WTC11 (cell line): ENCODE data around the gene RAMP1. TPM values are rescaled to one million over a fixed set of nuclear protein-coding genes. Genes with fewer than 3 reads are reported as not detected.

Experiments used
- ATAC-seq: fragments of 200-7000 bp; cut with Tn5 transposase; 2 replicates; pipeline ENCODE4 v1.10.0; 2021; ENCODE audit warnings: mild to moderate bottlenecking, moderate library complexity
- CTCF ChIA-PET: fragments of 300-600 bp; sonication (Branson Sonifier 250); formaldehyde crosslinking; loops from one replicate; lab custom pipeline; 2021; ENCODE audit warnings: antibody characterized with exemption; lab: Charles Lee
- POLR2A ChIA-PET: fragments of 350-600 bp; sonication (Branson Sonifier 250); formaldehyde crosslinking; loops from one replicate; lab custom pipeline; 2021; ENCODE audit warnings: antibody characterized with exemption; lab: Charles Lee
- DNase-seq: peaks from one replicate; pipeline ENCODE4 v3.0.0; 2021; ENCODE audit warnings: low spot score
- H3K27ac Mint-ChIP-seq: 2 replicates; pipeline ENCODE4 v1.8.0; 2021; ENCODE audit warnings: mixed read lengths
- H3K27me3 Mint-ChIP-seq: 2 replicates; pipeline ENCODE4 v1.8.0; 2021; ENCODE audit warnings: low read depth, mild to moderate bottlenecking, moderate library complexity, mixed read lengths
- H3K36me3 Mint-ChIP-seq: 2 replicates; pipeline ENCODE4 v1.8.0; 2021; ENCODE audit warnings: mixed read lengths
- H3K4me1 Mint-ChIP-seq: 2 replicates; pipeline ENCODE4 v1.8.0; 2022; ENCODE audit warnings: mixed read lengths
- H3K4me3 Mint-ChIP-seq: 2 replicates; pipeline ENCODE4 v1.8.0; 2021; ENCODE audit warnings: mild to moderate bottlenecking, moderate library complexity, mixed read lengths
- H3K9me3 Mint-ChIP-seq: 2 replicates; pipeline ENCODE4 v1.8.0; 2021; ENCODE audit warnings: mixed read lengths
- ATF2 ChIP-seq: sonication (generic); formaldehyde crosslinking; IDR thresholded peaks from 2 replicates; pipeline ENCODE4 v1.8.1; 2022; ENCODE audit warnings: low read depth, missing genetic modification reagents, borderline replicate concordance
- CBFB ChIP-seq: sonication (generic); formaldehyde crosslinking; IDR thresholded peaks from 2 replicates; pipeline ENCODE4 v1.8.1; 2022; ENCODE audit warnings: mild to moderate bottlenecking, low read depth, missing genetic modification reagents
- CDX4 ChIP-seq: fragments of 250-450 bp; sonication (Bioruptor Pico); IDR thresholded peaks from 2 replicates; pipeline ENCODE4 v1.9.0; 2021; ENCODE audit warnings: moderate library complexity, mild to moderate bottlenecking, inconsistent platforms, borderline replicate concordance
- ESRRA ChIP-seq: sonication (generic); formaldehyde crosslinking; IDR thresholded peaks from 2 replicates; pipeline ENCODE4 v1.8.1; 2022; ENCODE audit warnings: mild to moderate bottlenecking, missing genetic modification reagents, borderline replicate concordance
- GTF2I ChIP-seq: fragments of 250-450 bp; sonication (Bioruptor Pico); conservative IDR thresholded peaks from 2 replicates; pipeline ENCODE4 v1.4.0; 2021; ENCODE audit warnings: mild to moderate bottlenecking
- HMGXB4 ChIP-seq: sonication (generic); formaldehyde crosslinking; IDR thresholded peaks from 2 replicates; pipeline ENCODE4 v1.8.1; 2023; ENCODE audit warnings: mild to moderate bottlenecking, moderate library complexity, missing genetic modification reagents
- JAZF1 ChIP-seq: fragments of 250-450 bp; sonication (Bioruptor Pico); IDR thresholded peaks from 2 replicates; pipeline ENCODE4 v1.9.0; 2021; ENCODE audit warnings: moderate library complexity, mild to moderate bottlenecking, inconsistent platforms
- MXD4 ChIP-seq: fragments of 250-450 bp; sonication (Bioruptor Pico); IDR thresholded peaks from 2 replicates; pipeline ENCODE4 v1.8.0; 2021; ENCODE audit warnings: mild to moderate bottlenecking, moderate library complexity, borderline replicate concordance
- NFATC4 ChIP-seq: fragments of 250-450 bp; sonication (Bioruptor Pico); IDR thresholded peaks from 2 replicates; pipeline ENCODE4 v1.9.0; 2021; ENCODE audit warnings: mild to moderate bottlenecking
- OVOL2 ChIP-seq: fragments of 250-450 bp; sonication (Bioruptor Pico); IDR thresholded peaks from 2 replicates; pipeline ENCODE4 v1.9.0; 2021; ENCODE audit warnings: mild to moderate bottlenecking, borderline replicate concordance
- RELA ChIP-seq: sonication (generic); formaldehyde crosslinking; IDR thresholded peaks from 2 replicates; pipeline ENCODE4 v1.8.1; 2022; ENCODE audit warnings: missing genetic modification reagents, mild to moderate bottlenecking, borderline replicate concordance
- SMAD4 ChIP-seq: sonication (generic); formaldehyde crosslinking; IDR thresholded peaks from 2 replicates; pipeline ENCODE4 v1.8.0; 2022; ENCODE audit warnings: mild to moderate bottlenecking, missing genetic modification reagents
- TEAD4 ChIP-seq: sonication (generic); formaldehyde crosslinking; IDR thresholded peaks from 2 replicates; pipeline ENCODE4 v1.8.0; 2022; ENCODE audit warnings: mild to moderate bottlenecking, missing genetic modification reagents
- ZNF219 ChIP-seq: sonication (generic); formaldehyde crosslinking; IDR thresholded peaks from 2 replicates; pipeline ENCODE4 v1.8.0; 2023; ENCODE audit warnings: missing genetic modification reagents, mild to moderate bottlenecking, borderline replicate concordance
- ZNF232 ChIP-seq: sonication (generic); formaldehyde crosslinking; IDR thresholded peaks from 2 replicates; pipeline ENCODE4 v1.8.0; 2022; ENCODE audit warnings: mild to moderate bottlenecking, missing genetic modification reagents
- ZNF263 ChIP-seq: sonication (generic); formaldehyde crosslinking; IDR thresholded peaks from 2 replicates; pipeline ENCODE4 v1.8.1; 2022; ENCODE audit warnings: low read depth, mild to moderate bottlenecking, moderate library complexity, missing genetic modification reagents
- ZNF423 ChIP-seq: fragments of 250-450 bp; sonication (Bioruptor Pico); IDR thresholded peaks from 2 replicates; pipeline ENCODE4 v2.1.2; 2022; ENCODE audit warnings: mild to moderate bottlenecking, moderate library complexity
- ZNF532 ChIP-seq: fragments of 250-450 bp; sonication (Bioruptor Pico); IDR thresholded peaks from 2 replicates; pipeline ENCODE4 v1.9.0; 2021; ENCODE audit warnings: mild to moderate bottlenecking, borderline replicate concordance
- total RNA-seq: library from RNA; stranded (reverse); gene quantifications from 3 replicates; pipeline ENCODE4 v1.2.3, GENCODE V29; 2021

The RAMP1 gene
- total RNA-seq, 1 experiment from 2014 or later = 1.0 TPM

- Mint-ChIP-seq H3K36me3 (peaks cover 12% of the 10 kb centered on the region), H3K4me1 (0 out of 2 replicates have a peak, but pooled peaks cover 4% of the 10 kb centered on the region), H3K4me3 (no peak overlapping the region), H3K27ac (no peak overlapping the region), H3K9me3 (peaks cover 22% of the 10 kb centered on the region), H3K27me3 (no peaks in the 10 kb centered on the region; the same call in none of the 2 replicates)
- no peak for TF ChIP-seq RELA (CRISPR knock-in tag)
- TF ChIP-seq ESRRA (CRISPR knock-in tag) = no peak
- TF ChIP-seq CBFB = no peak
- ATAC-seq (no peak), DNase-seq (no peak)
- POLR2A ChIA-PET = no interaction called here
- CTCF ChIA-PET = interaction anchor here (2.1 kb wide), 1 partner anchor 29 kb away, joined by 4 read pairs; no protein-coding TSS in a partner anchor
Observed at GRCh38 chr2:237927986-237928385, 68.6 kb downstream of the RAMP1 start.

- Mint-ChIP-seq H3K27me3 (no peaks in the 10 kb centered on the region; the same call in none of the 2 replicates), H3K4me1 (no peaks in the 10 kb centered on the region), H3K27ac (no peak overlapping the region), H3K9me3 (peaks cover 22% of the 10 kb centered on the region), H3K36me3 (peaks cover 12% of the 10 kb centered on the region), H3K4me3 (no peak overlapping the region)
- no peak for ATAC-seq
- no peak for TF ChIP-seq GTF2I (CRISPR knock-in tag)
- no peak for TF ChIP-seq TEAD4 (CRISPR knock-in tag)
- no peak for TF ChIP-seq NFATC4 (CRISPR knock-in tag)
- TF ChIP-seq JAZF1 (CRISPR knock-in tag) = no peak
- TF ChIP-seq MXD4 (CRISPR knock-in tag) = no peak
- no peak for TF ChIP-seq ZNF423 (CRISPR knock-in tag)
- TF ChIP-seq SMAD4 (CRISPR knock-in tag) = no peak
- no peak for DNase-seq
- POLR2A ChIA-PET = no interaction called here
- CTCF ChIA-PET = interaction anchor here (0.9 kb wide), 1 partner anchor 790 kb away, joined by 3 read pairs; no protein-coding TSS in a partner anchor
Observed at GRCh38 chr2:237929979-237930378, 70.6 kb downstream of the RAMP1 start.

- CTCF ChIA-PET = interaction anchor here (0.6 to 1.7 kb wide), 2 partner anchors 8 to 25 kb away, joined by 3 to 8 read pairs; no protein-coding TSS in a partner anchor
- Mint-ChIP-seq H3K27me3 (no peaks in the 10 kb centered on the region; the same call in none of the 2 replicates), H3K4me3 (no peak overlapping the region), H3K4me1 (0 out of 2 replicates have a peak, but pooled peaks cover 3% of the 10 kb centered on the region), H3K27ac (no peak overlapping the region), H3K9me3 (peaks cover 22% of the 10 kb centered on the region), H3K36me3 (peaks cover 12% of the 10 kb centered on the region)
- DNase-seq (no peak), ATAC-seq (no peak)
- POLR2A ChIA-PET = no interaction called here
- no peak for TF ChIP-seq CDX4 (CRISPR knock-in tag)
- no peak for TF ChIP-seq HMGXB4
- TF ChIP-seq RELA (CRISPR knock-in tag) = no peak
- TF ChIP-seq ZNF532 (CRISPR knock-in tag) = no peak
- TF ChIP-seq CBFB = no peak
- no peak for TF ChIP-seq ZNF232 (CRISPR knock-in tag)
- no peak for TF ChIP-seq OVOL2 (CRISPR knock-in tag)
- TF ChIP-seq ATF2 (CRISPR knock-in tag) = no peak
- TF ChIP-seq MXD4 (CRISPR knock-in tag) = no peak
- no peak for TF ChIP-seq ZNF263 (CRISPR knock-in tag)
- no peak for TF ChIP-seq ZNF219 (CRISPR knock-in tag)
Observed at GRCh38 chr2:237931205-237931721, 71.8 kb downstream of the RAMP1 start.
